Calu3 (cell line): ENCODE measurements around the gene SLC37A3. TPM values are rescaled to one million over a fixed set of nuclear protein-coding genes. Genes with fewer than 3 reads are reported as not detected.

ENCODE experiments used
- BruUV-seq: library from RNA; stranded (reverse); fragments of 400-500 nt; replicated peaks from 2 replicates; lab custom pipeline; 2021; lab: Mats Ljungman, UMichigan
- CTCF ChIA-PET: fragments of 300-600 bp; sonication (Branson Sonifier 250); formaldehyde crosslinking; loops from one replicate; lab custom pipeline; 2022; ENCODE audit warnings: antibody characterized with exemption; lab: Charles Lee
- DNase-seq: peaks from one replicate; pipeline ENCODE4 v3.0.0; 2022
- H3K27ac Mint-ChIP-seq: one replicate; pipeline ENCODE4 v1.8.0; 2022; ENCODE audit warnings: mixed read lengths; ENCODE audit not compliant: unreplicated experiment
- H3K27me3 Mint-ChIP-seq: one replicate; pipeline ENCODE4 v1.8.0; 2022; ENCODE audit warnings: mixed read lengths; ENCODE audit not compliant: unreplicated experiment
- H3K36me3 Mint-ChIP-seq: one replicate; pipeline ENCODE4 v1.8.0; 2022; ENCODE audit warnings: mild to moderate bottlenecking, moderate library complexity, mixed read lengths; ENCODE audit not compliant: insufficient read depth, unreplicated experiment
- H3K4me1 Mint-ChIP-seq: one replicate; pipeline ENCODE4 v1.8.0; 2022; ENCODE audit warnings: mild to moderate bottlenecking, low read depth, mixed read lengths; ENCODE audit not compliant: unreplicated experiment
- H3K4me3 Mint-ChIP-seq: one replicate; pipeline ENCODE4 v1.8.0; 2022; ENCODE audit warnings: mild to moderate bottlenecking, low read depth, moderate library complexity, mixed read lengths; ENCODE audit not compliant: unreplicated experiment
- H3K9me3 Mint-ChIP-seq: one replicate; pipeline ENCODE4 v1.8.0; 2022; ENCODE audit warnings: low read depth, mixed read lengths; ENCODE audit not compliant: unreplicated experiment
- intact Hi-C: fragments of 100-400 bp; cut with micrococcal nuclease; formaldehyde crosslinking; loops from one replicate; pipeline ENCODE4 v1.10.0; 2022; ENCODE audit not compliant: unreplicated experiment
- total RNA-seq: library from RNA; stranded (reverse); gene quantifications from 2 replicates; pipeline ENCODE4 v1.2.3, GENCODE V29; 2022
- TF ChIP-seq, protein P1 (sequence below): fragments of 200-600 bp; IDR thresholded peaks from one replicate; pipeline ENCODE4 v1.8.0; 2022; ENCODE audit warnings: antibody characterized with exemption; ENCODE audit not compliant: unreplicated experiment

The SLC37A3 gene
- total RNA-seq, 1 experiment from 2014 or later, result 65.2 TPM

DNA sequence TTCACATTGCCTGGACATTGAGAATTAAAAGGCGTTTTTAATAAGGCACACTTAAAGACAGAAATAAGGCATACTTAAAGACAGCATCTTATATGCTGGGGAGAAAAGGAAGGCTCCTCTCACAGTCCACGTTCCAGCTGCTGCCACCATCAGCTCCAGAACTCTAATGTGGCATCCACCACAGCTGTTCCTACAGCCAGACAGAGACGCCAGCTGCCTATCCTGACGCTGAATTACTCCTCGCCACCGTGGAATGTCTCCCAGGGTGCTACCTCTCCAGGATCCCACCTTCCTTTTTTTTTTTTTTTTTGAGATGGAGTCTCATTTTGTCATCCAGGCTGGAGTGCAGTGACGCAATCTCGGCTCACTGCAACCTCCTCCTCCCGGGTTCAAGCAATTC, 30.8 kb downstream of the SLC37A3 start:
- H3K4me3 Mint-ChIP-seq, result no peak overlapping the region
- peaks cover 15% of the 10 kb centered on the region for H3K36me3 Mint-ChIP-seq
- no peaks in the 10 kb centered on the region for H3K9me3 Mint-ChIP-seq
- intact Hi-C loops, result no loop called here
- CTCF ChIA-PET, result interaction anchor here (0.7 kb wide), 2 partner anchors 112 to 140 kb away, joined by 3 to 5 read pairs; no protein-coding TSS in a partner anchor
- TF ChIP-seq, protein P1, sequence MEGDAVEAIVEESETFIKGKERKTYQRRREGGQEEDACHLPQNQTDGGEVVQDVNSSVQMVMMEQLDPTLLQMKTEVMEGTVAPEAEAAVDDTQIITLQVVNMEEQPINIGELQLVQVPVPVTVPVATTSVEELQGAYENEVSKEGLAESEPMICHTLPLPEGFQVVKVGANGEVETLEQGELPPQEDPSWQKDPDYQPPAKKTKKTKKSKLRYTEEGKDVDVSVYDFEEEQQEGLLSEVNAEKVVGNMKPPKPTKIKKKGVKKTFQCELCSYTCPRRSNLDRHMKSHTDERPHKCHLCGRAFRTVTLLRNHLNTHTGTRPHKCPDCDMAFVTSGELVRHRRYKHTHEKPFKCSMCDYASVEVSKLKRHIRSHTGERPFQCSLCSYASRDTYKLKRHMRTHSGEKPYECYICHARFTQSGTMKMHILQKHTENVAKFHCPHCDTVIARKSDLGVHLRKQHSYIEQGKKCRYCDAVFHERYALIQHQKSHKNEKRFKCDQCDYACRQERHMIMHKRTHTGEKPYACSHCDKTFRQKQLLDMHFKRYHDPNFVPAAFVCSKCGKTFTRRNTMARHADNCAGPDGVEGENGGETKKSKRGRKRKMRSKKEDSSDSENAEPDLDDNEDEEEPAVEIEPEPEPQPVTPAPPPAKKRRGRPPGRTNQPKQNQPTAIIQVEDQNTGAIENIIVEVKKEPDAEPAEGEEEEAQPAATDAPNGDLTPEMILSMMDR, result no peak
- no TSS peak for BruUV-seq
- no peak overlapping the region for H3K27ac Mint-ChIP-seq
- no peak for DNase-seq
- H3K4me1 Mint-ChIP-seq, result no peaks in the 10 kb centered on the region
- H3K27me3 Mint-ChIP-seq, result no peaks in the 10 kb centered on the region

DNA sequence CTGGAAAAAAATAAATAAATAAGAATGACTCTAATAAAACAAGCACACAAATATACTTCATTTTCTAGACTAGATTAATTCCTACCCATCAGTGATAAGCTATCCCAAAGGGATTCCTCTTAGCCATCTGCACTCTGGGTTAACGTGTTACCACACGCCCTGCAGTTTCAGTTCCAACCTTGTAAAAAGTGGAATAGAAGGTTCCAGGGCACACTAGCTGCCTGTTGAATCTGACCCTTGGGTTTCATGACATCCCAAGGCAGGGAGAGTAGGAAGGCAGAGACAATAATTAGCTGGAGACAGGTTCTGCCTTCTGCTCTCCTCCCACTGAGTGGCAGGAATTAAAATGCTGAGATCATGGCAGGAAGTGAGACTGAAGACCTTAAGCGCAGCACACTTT, 33.5 kb downstream of the SLC37A3 start:
- H3K9me3 Mint-ChIP-seq, result no peaks in the 10 kb centered on the region
- no peak for DNase-seq
- CTCF ChIA-PET, result no interaction called here
- no peaks in the 10 kb centered on the region for H3K27me3 Mint-ChIP-seq
- no TSS peak for BruUV-seq
- no peaks in the 10 kb centered on the region for H3K4me1 Mint-ChIP-seq
- intact Hi-C loops, result no loop called here
- TF ChIP-seq, protein P1, result no peak
- H3K4me3 Mint-ChIP-seq, result no peak overlapping the region
- H3K36me3 Mint-ChIP-seq, result peaks cover 18% of the 10 kb centered on the region
- no peak overlapping the region for H3K27ac Mint-ChIP-seq

DNA sequence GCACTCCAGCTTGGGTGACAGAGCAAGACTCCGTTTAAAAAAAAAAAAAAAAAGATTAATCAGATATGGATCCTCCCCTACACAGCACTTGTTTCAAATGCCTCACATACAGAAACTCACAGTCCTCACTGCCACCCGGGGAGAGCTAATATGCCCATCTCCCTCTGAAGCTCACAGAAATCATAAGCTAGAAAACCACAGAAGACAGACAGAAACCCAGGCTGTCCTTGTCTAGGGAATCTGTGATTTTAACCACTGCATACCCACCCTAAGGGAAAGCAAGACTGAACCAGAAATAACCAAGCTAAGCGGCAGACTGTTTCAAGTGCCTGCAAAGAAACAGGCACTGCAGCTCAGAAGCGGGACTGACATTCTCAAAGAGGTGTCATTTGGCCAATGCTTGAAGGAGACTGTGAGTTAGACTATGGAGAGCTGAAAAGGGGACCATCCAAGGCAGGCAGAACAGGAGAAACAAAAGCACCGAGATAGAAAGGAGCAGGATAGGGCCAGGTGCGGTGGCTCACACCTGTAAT, 37.6 kb downstream of the SLC37A3 start:
- H3K27ac Mint-ChIP-seq, result no peak overlapping the region
- no peak for DNase-seq
- no peaks in the 10 kb centered on the region for H3K4me1 Mint-ChIP-seq
- no peaks in the 10 kb centered on the region for H3K9me3 Mint-ChIP-seq
- TF ChIP-seq, protein P1, result no peak
- BruUV-seq, result no TSS peak
- H3K4me3 Mint-ChIP-seq, result no peak overlapping the region
- intact Hi-C loops, result no loop called here
- H3K36me3 Mint-ChIP-seq, result peaks cover 17% of the 10 kb centered on the region
- CTCF ChIA-PET, result interaction anchor here (0.6 kb wide), 1 partner anchor 951 kb away, joined by 4 read pairs; no protein-coding TSS in a partner anchor
- no peaks in the 10 kb centered on the region for H3K27me3 Mint-ChIP-seq

DNA sequence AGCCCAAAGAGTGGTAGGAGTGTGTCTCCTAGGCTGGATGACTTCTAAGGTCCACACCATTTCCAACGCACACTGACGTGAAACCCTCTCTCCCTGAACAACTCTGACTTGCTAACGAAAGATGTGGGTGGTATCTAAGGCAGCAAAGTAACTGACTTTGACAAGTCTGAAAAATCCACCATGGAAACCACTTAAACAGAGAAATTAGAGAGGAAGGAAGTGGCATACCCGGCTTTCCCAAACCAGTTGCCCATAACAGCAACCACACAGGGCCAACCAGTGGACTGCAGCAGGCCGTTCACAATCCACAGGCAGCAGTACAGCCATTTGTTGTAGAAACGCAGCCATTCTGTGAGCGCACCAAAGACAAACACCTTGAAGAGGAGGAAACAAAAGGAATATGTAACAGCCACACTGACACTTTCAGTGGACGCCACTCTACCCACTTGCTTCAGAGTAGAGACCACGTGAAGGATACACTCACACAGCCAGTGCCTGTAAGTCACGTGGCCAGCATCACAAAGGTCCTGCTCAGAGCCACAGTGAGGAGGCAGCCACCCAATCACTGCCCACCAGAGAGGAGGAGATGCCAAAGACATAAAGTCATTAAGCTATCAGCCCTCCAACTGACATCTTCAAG, 39.8 kb downstream of the SLC37A3 start:
- no TSS peak for BruUV-seq
- Mint-ChIP-seq H3K27ac (no peak overlapping the region), H3K36me3 (peaks cover 25% of the 10 kb centered on the region), H3K4me3 (no peak overlapping the region), H3K4me1 (no peaks in the 10 kb centered on the region), H3K27me3 (no peaks in the 10 kb centered on the region), H3K9me3 (no peaks in the 10 kb centered on the region)
- intact Hi-C loops, result no loop called here
- TF ChIP-seq, protein P1, result no peak
- no peak for DNase-seq
- CTCF ChIA-PET, result no interaction called here
